ENCODE measurements around the gene DAB2IP.

Gene DAB2IP

DNA sequence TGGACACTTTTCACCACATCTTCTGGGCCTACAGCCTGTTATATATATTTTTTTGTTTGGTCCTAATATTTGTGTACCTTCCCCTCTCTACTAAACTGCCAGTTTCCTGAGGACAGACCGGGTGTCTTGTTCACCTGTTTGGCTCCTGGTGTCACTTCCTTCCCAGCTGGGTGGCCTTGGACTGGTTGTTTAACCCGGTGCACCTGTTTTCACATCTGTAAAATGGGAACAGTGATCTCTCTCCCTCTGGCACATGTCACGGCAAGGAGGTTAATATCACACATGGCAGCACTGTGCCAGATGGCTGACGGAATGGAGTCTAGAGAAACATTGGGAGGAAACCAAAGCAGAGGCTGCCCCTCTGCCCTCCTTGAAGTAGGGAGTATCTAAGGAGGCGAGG is 79.7 kb downstream of the DAB2IP start:
- H3K4me3 Mint-ChIP-seq: no peak overlapping the region

DNA sequence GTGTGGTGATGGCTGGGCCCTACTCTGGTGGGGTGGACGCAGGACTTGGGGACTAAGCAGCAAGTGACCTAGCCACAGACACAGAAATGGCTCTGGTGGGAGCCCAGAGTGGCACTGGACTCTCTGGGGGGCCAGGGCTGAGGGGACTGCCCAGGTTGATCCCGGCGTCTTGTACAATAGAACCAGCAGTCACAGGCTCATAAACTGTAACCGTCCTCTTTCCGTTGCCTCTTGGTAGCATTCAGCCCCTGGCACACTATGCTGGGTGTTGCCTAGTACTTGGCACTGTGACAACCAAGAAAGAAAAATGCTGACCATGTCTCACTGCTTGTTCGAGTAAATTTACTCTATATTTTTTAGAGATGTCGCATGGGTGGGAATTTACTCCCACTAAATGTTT is 80.5 kb downstream of the DAB2IP start:
- H3K36me3 Mint-ChIP-seq (ENCODE audit: low read depth): no peaks in the 10 kb centered on the region
- peaks cover 66% of the 10 kb centered on the region for H3K4me1 Mint-ChIP-seq
- peak overlapping the region; percentile 31 to 83 (median 76) for H3K27ac Mint-ChIP-seq
- H3K27me3 Mint-ChIP-seq (ENCODE audit: low read depth): no peaks in the 10 kb centered on the region
- H3K9me3 Mint-ChIP-seq: no peaks in the 10 kb centered on the region
- TF ChIP-seq, protein P1, sequence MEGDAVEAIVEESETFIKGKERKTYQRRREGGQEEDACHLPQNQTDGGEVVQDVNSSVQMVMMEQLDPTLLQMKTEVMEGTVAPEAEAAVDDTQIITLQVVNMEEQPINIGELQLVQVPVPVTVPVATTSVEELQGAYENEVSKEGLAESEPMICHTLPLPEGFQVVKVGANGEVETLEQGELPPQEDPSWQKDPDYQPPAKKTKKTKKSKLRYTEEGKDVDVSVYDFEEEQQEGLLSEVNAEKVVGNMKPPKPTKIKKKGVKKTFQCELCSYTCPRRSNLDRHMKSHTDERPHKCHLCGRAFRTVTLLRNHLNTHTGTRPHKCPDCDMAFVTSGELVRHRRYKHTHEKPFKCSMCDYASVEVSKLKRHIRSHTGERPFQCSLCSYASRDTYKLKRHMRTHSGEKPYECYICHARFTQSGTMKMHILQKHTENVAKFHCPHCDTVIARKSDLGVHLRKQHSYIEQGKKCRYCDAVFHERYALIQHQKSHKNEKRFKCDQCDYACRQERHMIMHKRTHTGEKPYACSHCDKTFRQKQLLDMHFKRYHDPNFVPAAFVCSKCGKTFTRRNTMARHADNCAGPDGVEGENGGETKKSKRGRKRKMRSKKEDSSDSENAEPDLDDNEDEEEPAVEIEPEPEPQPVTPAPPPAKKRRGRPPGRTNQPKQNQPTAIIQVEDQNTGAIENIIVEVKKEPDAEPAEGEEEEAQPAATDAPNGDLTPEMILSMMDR (IDR thresholded peaks at IDR 0.05; ENCODE audit: unreplicated experiment in 3 of 3): no peak
- no peak overlapping the region for H3K4me3 Mint-ChIP-seq

More for the DNA sequence above, 79.7 kb downstream of the DAB2IP start:
- H3K9me3 Mint-ChIP-seq: no peaks in the 10 kb centered on the region
- no peak overlapping the region for H3K27ac Mint-ChIP-seq
- H3K36me3 Mint-ChIP-seq (ENCODE audit: low read depth): no peaks in the 10 kb centered on the region
- TF ChIP-seq, protein P1 (IDR thresholded peaks at IDR 0.05; ENCODE audit: unreplicated experiment in 3 of 3): no peak
- H3K27me3 Mint-ChIP-seq (ENCODE audit: low read depth): no peaks in the 10 kb centered on the region
- peaks cover 68% of the 10 kb centered on the region for H3K4me1 Mint-ChIP-seq

DNA sequence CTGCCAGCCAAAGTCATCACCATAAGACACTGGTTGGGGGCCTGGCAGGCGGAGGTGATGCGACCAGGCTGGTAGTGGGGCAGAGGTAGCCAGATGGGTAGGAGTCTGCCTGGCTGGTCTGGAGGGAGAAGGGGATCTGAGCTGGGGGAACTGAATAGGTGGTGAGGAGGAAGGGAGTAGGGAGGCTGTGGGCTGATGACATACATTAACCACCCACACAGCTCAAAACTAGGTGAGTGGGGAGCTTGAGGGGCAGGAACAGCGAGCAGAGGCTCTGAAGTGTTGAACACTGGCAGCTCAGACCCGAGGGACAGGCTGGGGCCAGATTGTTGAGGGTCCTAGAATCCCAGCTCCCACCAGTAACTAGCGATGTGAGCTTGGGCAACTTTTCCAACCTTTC is 81.0 kb downstream of the DAB2IP start:
- TF ChIP-seq, protein P1 (IDR thresholded peaks at IDR 0.05; ENCODE audit: unreplicated experiment in 3 of 3): no peak
- peak overlapping the region in 2 of 3 experiments; percentile 31 to 83 for H3K27ac Mint-ChIP-seq
- H3K4me1 Mint-ChIP-seq: peaks cover 66% of the 10 kb centered on the region
- no peak overlapping the region for H3K4me3 Mint-ChIP-seq
- H3K9me3 Mint-ChIP-seq: no peaks in the 10 kb centered on the region
- no peaks in the 10 kb centered on the region for H3K27me3 Mint-ChIP-seq (ENCODE audit: low read depth)
- no peaks in the 10 kb centered on the region for H3K36me3 Mint-ChIP-seq (ENCODE audit: low read depth)

DNA sequence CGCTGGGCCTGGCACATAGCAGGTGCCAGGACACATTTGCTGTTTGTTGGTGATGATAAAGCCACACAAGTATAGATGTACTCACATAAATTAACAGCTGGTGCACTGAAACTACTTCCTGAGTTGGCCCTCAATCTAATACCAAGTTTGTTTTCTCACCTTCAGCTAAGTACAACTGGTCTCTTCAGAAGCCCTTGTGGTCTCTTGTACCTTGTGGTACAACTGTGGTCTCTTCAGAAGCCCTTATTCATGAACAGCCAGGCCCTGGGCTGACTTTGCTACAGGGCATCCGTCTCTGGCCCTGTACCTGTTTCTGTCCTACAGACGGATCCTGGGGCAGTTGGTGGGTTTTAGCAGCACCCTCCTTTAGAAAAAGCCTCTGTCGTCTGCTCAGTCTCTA is 81.5 kb downstream of the DAB2IP start:
- TF ChIP-seq, protein P1 (IDR thresholded peaks at IDR 0.05; ENCODE audit: unreplicated experiment in 3 of 3): no peak
- no peaks in the 10 kb centered on the region for H3K9me3 Mint-ChIP-seq
- no peaks in the 10 kb centered on the region for H3K27me3 Mint-ChIP-seq (ENCODE audit: low read depth)
- H3K27ac Mint-ChIP-seq: peak overlapping the region in 1 of 3 experiments; percentile 12
- H3K4me1 Mint-ChIP-seq: peaks cover 65% of the 10 kb centered on the region
- no peaks in the 10 kb centered on the region for H3K36me3 Mint-ChIP-seq (ENCODE audit: low read depth)
- H3K4me3 Mint-ChIP-seq: no peak overlapping the region

DNA sequence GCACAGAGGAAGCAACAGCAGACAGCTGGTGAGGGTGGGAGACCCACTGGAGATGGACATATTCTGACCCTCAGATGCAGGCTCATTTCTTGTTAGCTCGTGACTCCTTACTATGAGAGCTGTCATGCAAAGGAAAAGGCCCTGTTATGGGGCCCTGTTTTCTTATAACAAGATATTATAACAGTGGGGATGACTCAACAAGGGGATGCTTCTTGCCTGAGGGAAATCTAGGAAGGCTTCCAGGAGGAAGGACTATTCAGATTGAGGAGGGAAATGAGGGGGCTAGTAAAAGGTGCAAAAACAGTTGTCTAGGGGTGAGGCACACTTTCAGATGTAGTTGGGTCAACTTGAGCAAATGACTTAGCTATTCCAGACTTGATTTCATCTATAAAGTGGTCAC is 83.0 kb downstream of the DAB2IP start:
- peak overlapping the region in 2 of 3 experiments; percentile 23 to 71 for H3K27ac Mint-ChIP-seq
- peak overlapping the region; percentile 45 to 60 (median 57) for H3K4me3 Mint-ChIP-seq
- TF ChIP-seq, protein P1 (IDR thresholded peaks at IDR 0.05; ENCODE audit: unreplicated experiment in 3 of 3): no peak
- peaks cover 75% of the 10 kb centered on the region for H3K4me1 Mint-ChIP-seq
- H3K36me3 Mint-ChIP-seq (ENCODE audit: low read depth): no peaks in the 10 kb centered on the region
- H3K9me3 Mint-ChIP-seq: no peaks in the 10 kb centered on the region
- no peaks in the 10 kb centered on the region for H3K27me3 Mint-ChIP-seq (ENCODE audit: low read depth)

DNA sequence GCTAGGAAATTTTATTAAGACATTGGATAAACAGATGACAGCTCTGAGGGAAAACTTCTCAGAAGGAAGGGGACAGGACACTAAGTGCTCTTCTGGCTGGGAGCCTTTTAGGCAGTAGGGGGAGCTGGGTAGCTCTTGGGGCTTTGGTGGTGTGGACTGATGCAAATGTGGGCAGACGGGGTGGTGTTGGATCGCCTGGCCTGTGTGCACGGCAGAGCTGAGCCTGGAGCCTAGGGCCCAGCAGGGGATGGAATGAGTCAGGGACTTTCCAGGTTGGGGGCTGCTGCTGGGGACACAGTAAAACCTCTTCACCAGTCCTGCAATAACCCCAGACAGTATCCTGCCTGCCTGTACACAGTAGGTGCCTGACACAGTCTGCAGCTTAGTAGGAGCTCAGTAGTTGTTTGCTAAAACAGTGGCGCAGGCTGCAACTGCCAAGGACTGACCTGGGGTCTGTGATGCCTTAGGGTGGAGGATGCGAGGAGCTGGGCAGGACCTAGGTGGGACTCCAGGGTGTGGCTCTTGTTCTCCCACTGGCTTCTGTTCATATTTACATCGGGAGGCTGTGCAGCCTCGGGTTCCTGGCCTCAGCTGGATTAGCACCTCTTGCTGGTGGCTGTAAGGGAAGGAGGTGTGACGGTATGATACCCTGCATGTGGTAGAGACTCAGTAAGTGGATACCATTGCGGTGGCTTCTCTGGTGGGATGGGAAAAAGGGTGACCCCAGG is 83.8 kb downstream of the DAB2IP start:
- Mint-ChIP-seq H3K27ac (peak overlapping the region; percentile 23 to 71 (median 56)), H3K27me3 (ENCODE audit: low read depth) (no peaks in the 10 kb centered on the region), H3K9me3 (no peaks in the 10 kb centered on the region), H3K36me3 (ENCODE audit: low read depth) (no peaks in the 10 kb centered on the region), H3K4me3 (peak overlapping the region; percentile 58 to 72 (median 71)), H3K4me1 (peaks cover 83% of the 10 kb centered on the region)
- TF ChIP-seq, protein P1 (IDR thresholded peaks at IDR 0.05; ENCODE audit: unreplicated experiment in 3 of 3): peak in 2 of 3 experiments; percentile 22 to 35

All from nephron (organoid).